ENCODE data around the gene SH2D1B. TPM values are rescaled to one million over a fixed set of nuclear protein-coding genes. Genes with fewer than 3 reads are reported as not detected.

Gene SH2D1B
- total and polyA plus RNA-seq, 4 donors, result 0.17 to 0.84 (median 0.30) TPM

GRCh38 chr1:162385280-162385623 is 26.7 kb downstream of the SH2D1B start:
- no peaks in the 10 kb centered on the region for H3K27me3 ChIP-seq (ENCODE audit: control insufficient read depth in 4 of 4, insufficient read depth in 4 of 4, low read length in 3 of 4)
- peaks cover 0 to 13% (median 10%) of the 10 kb centered on the region in 4 donors for H3K36me3 ChIP-seq (ENCODE audit: control insufficient read depth in 4 of 4, insufficient read depth in 3 of 4, low read depth in 1 of 4, low read length in 3 of 4)
- peaks cover 8 to 25% (median 14%) of the 10 kb centered on the region in 4 donors for H3K4me1 ChIP-seq (ENCODE audit: control insufficient read depth in 4 of 4, insufficient read depth in 4 of 4, low read length in 3 of 4)
- no peak overlapping the region for H3K4me3 ChIP-seq (ENCODE audit: low read depth in 1 of 3, low read length in 3 of 3)
- no peaks in the 10 kb centered on the region for H3K9me3 ChIP-seq (ENCODE audit: control insufficient read depth in 4 of 4, low read length in 3 of 4)
- DNase-seq (ENCODE audit: low spot score), result peak; percentile 19
- TF ChIP-seq ZBTB33 (IDR thresholded peaks at IDR 0.05) (no peak), GABPA (IDR thresholded peaks at IDR 0.05 in 1 of 2, conservative IDR thresholded peaks at IDR 0.05 in 1 of 2) (no peak), SP1 (IDR thresholded peaks at IDR 0.05) (no peak), NR2F2 (IDR thresholded peaks at IDR 0.05) (no peak), HNF4A (conservative IDR thresholded peaks at IDR 0.05) (no peak), TAF1 (conservative IDR thresholded peaks at IDR 0.05) (no peak), RXRA (IDR thresholded peaks at IDR 0.05) (no peak), HNF4G (IDR thresholded peaks at IDR 0.05) (no peak), JUND (IDR thresholded peaks at IDR 0.05) (no peak), FOXA2 (IDR thresholded peaks at IDR 0.05) (no peak), ATF3 (IDR thresholded peaks at IDR 0.05) (no peak), EGR1 (IDR thresholded peaks at IDR 0.05; ENCODE audit: low read depth in 2 of 2) (no peak), RAD21 (IDR thresholded peaks at IDR 0.05) (no peak), YY1 (IDR thresholded peaks at IDR 0.05) (no peak), FOXA1 (IDR thresholded peaks at IDR 0.05) (no peak)
- TF ChIP-seq, protein P1, sequence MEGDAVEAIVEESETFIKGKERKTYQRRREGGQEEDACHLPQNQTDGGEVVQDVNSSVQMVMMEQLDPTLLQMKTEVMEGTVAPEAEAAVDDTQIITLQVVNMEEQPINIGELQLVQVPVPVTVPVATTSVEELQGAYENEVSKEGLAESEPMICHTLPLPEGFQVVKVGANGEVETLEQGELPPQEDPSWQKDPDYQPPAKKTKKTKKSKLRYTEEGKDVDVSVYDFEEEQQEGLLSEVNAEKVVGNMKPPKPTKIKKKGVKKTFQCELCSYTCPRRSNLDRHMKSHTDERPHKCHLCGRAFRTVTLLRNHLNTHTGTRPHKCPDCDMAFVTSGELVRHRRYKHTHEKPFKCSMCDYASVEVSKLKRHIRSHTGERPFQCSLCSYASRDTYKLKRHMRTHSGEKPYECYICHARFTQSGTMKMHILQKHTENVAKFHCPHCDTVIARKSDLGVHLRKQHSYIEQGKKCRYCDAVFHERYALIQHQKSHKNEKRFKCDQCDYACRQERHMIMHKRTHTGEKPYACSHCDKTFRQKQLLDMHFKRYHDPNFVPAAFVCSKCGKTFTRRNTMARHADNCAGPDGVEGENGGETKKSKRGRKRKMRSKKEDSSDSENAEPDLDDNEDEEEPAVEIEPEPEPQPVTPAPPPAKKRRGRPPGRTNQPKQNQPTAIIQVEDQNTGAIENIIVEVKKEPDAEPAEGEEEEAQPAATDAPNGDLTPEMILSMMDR (IDR thresholded peaks at IDR 0.05; ENCODE audit: low read depth, low read length, missing input control), result no peak
- TF ChIP-seq, protein P2, sequence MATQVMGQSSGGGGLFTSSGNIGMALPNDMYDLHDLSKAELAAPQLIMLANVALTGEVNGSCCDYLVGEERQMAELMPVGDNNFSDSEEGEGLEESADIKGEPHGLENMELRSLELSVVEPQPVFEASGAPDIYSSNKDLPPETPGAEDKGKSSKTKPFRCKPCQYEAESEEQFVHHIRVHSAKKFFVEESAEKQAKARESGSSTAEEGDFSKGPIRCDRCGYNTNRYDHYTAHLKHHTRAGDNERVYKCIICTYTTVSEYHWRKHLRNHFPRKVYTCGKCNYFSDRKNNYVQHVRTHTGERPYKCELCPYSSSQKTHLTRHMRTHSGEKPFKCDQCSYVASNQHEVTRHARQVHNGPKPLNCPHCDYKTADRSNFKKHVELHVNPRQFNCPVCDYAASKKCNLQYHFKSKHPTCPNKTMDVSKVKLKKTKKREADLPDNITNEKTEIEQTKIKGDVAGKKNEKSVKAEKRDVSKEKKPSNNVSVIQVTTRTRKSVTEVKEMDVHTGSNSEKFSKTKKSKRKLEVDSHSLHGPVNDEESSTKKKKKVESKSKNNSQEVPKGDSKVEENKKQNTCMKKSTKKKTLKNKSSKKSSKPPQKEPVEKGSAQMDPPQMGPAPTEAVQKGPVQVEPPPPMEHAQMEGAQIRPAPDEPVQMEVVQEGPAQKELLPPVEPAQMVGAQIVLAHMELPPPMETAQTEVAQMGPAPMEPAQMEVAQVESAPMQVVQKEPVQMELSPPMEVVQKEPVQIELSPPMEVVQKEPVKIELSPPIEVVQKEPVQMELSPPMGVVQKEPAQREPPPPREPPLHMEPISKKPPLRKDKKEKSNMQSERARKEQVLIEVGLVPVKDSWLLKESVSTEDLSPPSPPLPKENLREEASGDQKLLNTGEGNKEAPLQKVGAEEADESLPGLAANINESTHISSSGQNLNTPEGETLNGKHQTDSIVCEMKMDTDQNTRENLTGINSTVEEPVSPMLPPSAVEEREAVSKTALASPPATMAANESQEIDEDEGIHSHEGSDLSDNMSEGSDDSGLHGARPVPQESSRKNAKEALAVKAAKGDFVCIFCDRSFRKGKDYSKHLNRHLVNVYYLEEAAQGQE (IDR thresholded peaks at IDR 0.05), result no peak
- TF ChIP-seq, protein P3, sequence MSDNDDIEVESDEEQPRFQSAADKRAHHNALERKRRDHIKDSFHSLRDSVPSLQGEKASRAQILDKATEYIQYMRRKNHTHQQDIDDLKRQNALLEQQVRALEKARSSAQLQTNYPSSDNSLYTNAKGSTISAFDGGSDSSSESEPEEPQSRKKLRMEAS (IDR thresholded peaks at IDR 0.05), result no peak
- 85% methylated on average over 3 of the region's 3 CpGs for WGBS
- H3K27ac ChIP-seq (ENCODE audit: low read depth in 1 of 2, low read length in 2 of 2), result no peak overlapping the region
- no peak overlapping the region for H3K9ac ChIP-seq (ENCODE audit: low read depth in 1 of 2, low read length in 2 of 2)
